GM19099 (cell line): Measurements from ENCODE around the gene CDC42EP4.
A peak's percentile ranks its signal among the peaks of the same experiment; 100 is the strongest.

Source experiments
- POLR2A ChIP-seq: IDR thresholded peaks from 3 replicates; pipeline ENCODE4 v1.6.1; 2011; ENCODE audit warnings: low read depth; ENCODE audit not compliant: insufficient read length; ENCODE audit errors: extremely low read depth

Gene CDC42EP4

GRCh38 chr17:73311781-73312641, at the start of gene CDC42EP4:
Gene CDC42EP4 (minus strand): TSS chr17:73312001. CDS start chr17:73286500, 25,501 bp downstream.
- peak; percentile 56 for TF ChIP-seq POLR2A

GRCh38 chr17:73360961-73361761, 49.4 kb upstream of the CDC42EP4 start:
- no peak for TF ChIP-seq POLR2A

GRCh38 chr17:73359987-73360410, 48.2 kb upstream of the CDC42EP4 start:
- no peak for TF ChIP-seq POLR2A

GRCh38 chr17:73359352-73359751, 47.6 kb upstream of the CDC42EP4 start:
- TF ChIP-seq POLR2A = no peak

- TF ChIP-seq POLR2A = no peak
These were observed 46.9 kb upstream of the CDC42EP4 start for GRCh38 chr17:73358668-73359067.

- no peak for TF ChIP-seq POLR2A
These were observed 46.2 kb upstream of the CDC42EP4 start for GRCh38 chr17:73357981-73358380.

GRCh38 chr17:73357318-73357717, 45.5 kb upstream of the CDC42EP4 start:
- TF ChIP-seq POLR2A = no peak

GRCh38 chr17:73356561-73357170, 44.9 kb upstream of the CDC42EP4 start:
- no peak for TF ChIP-seq POLR2A

GRCh38 chr17:73354423-73355284, 42.9 kb upstream of the CDC42EP4 start:
- no peak for TF ChIP-seq POLR2A

- TF ChIP-seq POLR2A = no peak
These were observed 40.5 kb upstream of the CDC42EP4 start for GRCh38 chr17:73352261-73352660.

GRCh38 chr17:73351764-73352163, 40.0 kb upstream of the CDC42EP4 start:
- no peak for TF ChIP-seq POLR2A

- no peak for TF ChIP-seq POLR2A
These were observed 39.1 kb upstream of the CDC42EP4 start for GRCh38 chr17:73350864-73351263.

- TF ChIP-seq POLR2A = no peak
These were observed 37.8 kb upstream of the CDC42EP4 start for GRCh38 chr17:73349647-73350046.

- no peak for TF ChIP-seq POLR2A
These were observed 37.3 kb upstream of the CDC42EP4 start for GRCh38 chr17:73349138-73349537.

- no peak for TF ChIP-seq POLR2A
These were observed 37.0 kb upstream of the CDC42EP4 start for GRCh38 chr17:73348829-73349095.
